Lung (tissue), 12 donors: ENCODE measurements around the gene ICAM4. TPM values are rescaled to one million over a fixed set of nuclear protein-coding genes. Genes with fewer than 3 reads are reported as not detected.
A peak's percentile ranks its signal among the peaks of the same experiment; 100 is the strongest.

ENCODE experiments used
- ATAC-seq: fragments of 200-7000 bp; cut with Tn5 transposase; one replicate; pipeline ENCODE4 v1.9.1; 2020; ENCODE audit warnings: moderate number of reproducible peaks; ENCODE audit not compliant: insufficient read depth, low FRiP score
- DNase-seq, 3 donors: peaks; one replicate each; pipeline ENCODE4 v3.0.0-alpha.2; 2013 to 2017
- H3K27ac ChIP-seq, 2 donors: one replicate each; pipeline ENCODE4 v1.5.1; 2013; ENCODE audit warnings: mild to moderate bottlenecking in 2 of 2, moderate library complexity in 2 of 2, control low read depth in 1 of 2, inconsistent platforms in 1 of 2, low read depth in 1 of 2, low read length in 1 of 2
- H3K27me3 ChIP-seq, 3 donors: one replicate each; pipeline ENCODE4 v1.5.1; 2013; ENCODE audit warnings: low read length in 2 of 3; ENCODE audit not compliant: control insufficient read depth in 3 of 3, insufficient read depth in 3 of 3
- H3K36me3 ChIP-seq, 4 donors: one replicate each; pipeline ENCODE4 v1.5.1; 2013; ENCODE audit warnings: low read length in 4 of 4, mild to moderate bottlenecking in 1 of 4, moderate library complexity in 1 of 4; ENCODE audit not compliant: control insufficient read depth in 4 of 4, insufficient read depth in 4 of 4
- H3K4me1 ChIP-seq, 5 donors: one replicate each; pipeline ENCODE4 v1.5.1; 2013; ENCODE audit warnings: low read length in 5 of 5, mild to moderate bottlenecking in 2 of 5, moderate library complexity in 1 of 5; ENCODE audit not compliant: control insufficient read depth in 5 of 5, insufficient read depth in 5 of 5
- H3K4me3 ChIP-seq: one replicate; pipeline ENCODE4 v1.5.1; 2013; ENCODE audit warnings: mild to moderate bottlenecking, control low read depth, moderate library complexity
- H3K9ac ChIP-seq, 2 donors: one replicate each; pipeline ENCODE4 v1.5.1; 2013; ENCODE audit warnings: low read length in 2 of 2, control low read depth in 1 of 2; ENCODE audit not compliant: insufficient read depth in 1 of 2
- H3K9me3 ChIP-seq, 4 donors: one replicate each; pipeline ENCODE4 v1.5.1; 2013; ENCODE audit warnings: low read length in 3 of 4, mild to moderate bottlenecking in 1 of 4, moderate library complexity in 1 of 4; ENCODE audit not compliant: control insufficient read depth in 4 of 4, insufficient read depth in 3 of 4
- WGBS, 2 donors: extraction: QIAGEN DNeasy Blood & Tissue Kit; methylation state at CpG; one replicate each; pipeline ENCODE4 v1.1.7; 2013; 5-methylcytosine and 5-hydroxymethylcytosine counted together
- polyA plus RNA-seq, 2 donors: library from polyadenylated mRNA; stranded (reverse); fragments of 200-250 nt; gene quantifications; one replicate each; pipeline ENCODE4 v1.2.1, GENCODE V29; 2013
- total RNA-seq, 2 donors: library from RNA; depleted of rRNA in 1 of 2; stranded (reverse); fragments of >200 nt in 1 of 2; gene quantifications; one replicate each; pipeline ENCODE4 v1.2.1, GENCODE V29; 2014 to 2021
- TF ChIP-seq, protein P1 (sequence below): IDR thresholded peaks from 2 replicates; pipeline ENCODE4 v1.5.1; 2012; ENCODE audit warnings: mild to moderate bottlenecking; ENCODE audit errors: control extremely low read depth, extremely low read depth
- donor health status: control.
- donor health status: control.
- donor health status: Bipolar disorder and iron deficiency.
- donor health status: healthy.
- donor health status: DM: yes; HTN: yes; CAD: no.

ICAM4 gene
- total and polyA plus RNA-seq, 4 donors: 4.6 to 38.8 (median 8.1) TPM

DNA sequence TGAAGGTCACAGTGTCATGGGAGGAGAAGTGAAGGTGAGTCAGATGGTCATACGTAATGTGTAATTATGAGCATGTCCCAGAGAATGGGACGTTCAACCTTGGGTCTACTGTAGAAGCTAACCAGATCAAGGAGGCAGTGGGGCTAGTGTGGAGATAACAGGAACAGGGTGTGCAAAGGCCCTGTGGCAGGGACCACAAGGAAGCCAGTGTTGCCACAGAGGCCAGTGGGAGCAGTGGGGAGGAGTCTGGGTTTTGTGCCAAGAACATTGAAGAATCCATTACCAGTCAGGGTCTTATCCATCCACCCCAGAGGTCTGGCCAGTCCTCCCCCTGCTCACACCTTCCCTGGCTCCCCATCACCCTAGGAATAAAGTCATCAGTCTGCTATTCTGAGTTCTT is 31.4 kb upstream of the ICAM4 start:
- no peak overlapping the region for H3K9ac ChIP-seq
- H3K27ac ChIP-seq: no peak overlapping the region
- H3K36me3 ChIP-seq: peaks cover 4 to 42% (median 20%) of the 10 kb centered on the region in 4 donors
- peaks cover 0 to 10% (median 3%) of the 10 kb centered on the region in 5 donors for H3K4me1 ChIP-seq
- TF ChIP-seq, protein P1, sequence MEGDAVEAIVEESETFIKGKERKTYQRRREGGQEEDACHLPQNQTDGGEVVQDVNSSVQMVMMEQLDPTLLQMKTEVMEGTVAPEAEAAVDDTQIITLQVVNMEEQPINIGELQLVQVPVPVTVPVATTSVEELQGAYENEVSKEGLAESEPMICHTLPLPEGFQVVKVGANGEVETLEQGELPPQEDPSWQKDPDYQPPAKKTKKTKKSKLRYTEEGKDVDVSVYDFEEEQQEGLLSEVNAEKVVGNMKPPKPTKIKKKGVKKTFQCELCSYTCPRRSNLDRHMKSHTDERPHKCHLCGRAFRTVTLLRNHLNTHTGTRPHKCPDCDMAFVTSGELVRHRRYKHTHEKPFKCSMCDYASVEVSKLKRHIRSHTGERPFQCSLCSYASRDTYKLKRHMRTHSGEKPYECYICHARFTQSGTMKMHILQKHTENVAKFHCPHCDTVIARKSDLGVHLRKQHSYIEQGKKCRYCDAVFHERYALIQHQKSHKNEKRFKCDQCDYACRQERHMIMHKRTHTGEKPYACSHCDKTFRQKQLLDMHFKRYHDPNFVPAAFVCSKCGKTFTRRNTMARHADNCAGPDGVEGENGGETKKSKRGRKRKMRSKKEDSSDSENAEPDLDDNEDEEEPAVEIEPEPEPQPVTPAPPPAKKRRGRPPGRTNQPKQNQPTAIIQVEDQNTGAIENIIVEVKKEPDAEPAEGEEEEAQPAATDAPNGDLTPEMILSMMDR: no peak
- no peak for DNase-seq
- WGBS, 2 donors: 95 to 97% methylated on average over 2 of the region's 2 CpGs
- no peak for ATAC-seq
- H3K9me3 ChIP-seq: no peaks in the 10 kb centered on the region
- no peaks in the 10 kb centered on the region for H3K27me3 ChIP-seq
- H3K4me3 ChIP-seq: no peak overlapping the region

DNA sequence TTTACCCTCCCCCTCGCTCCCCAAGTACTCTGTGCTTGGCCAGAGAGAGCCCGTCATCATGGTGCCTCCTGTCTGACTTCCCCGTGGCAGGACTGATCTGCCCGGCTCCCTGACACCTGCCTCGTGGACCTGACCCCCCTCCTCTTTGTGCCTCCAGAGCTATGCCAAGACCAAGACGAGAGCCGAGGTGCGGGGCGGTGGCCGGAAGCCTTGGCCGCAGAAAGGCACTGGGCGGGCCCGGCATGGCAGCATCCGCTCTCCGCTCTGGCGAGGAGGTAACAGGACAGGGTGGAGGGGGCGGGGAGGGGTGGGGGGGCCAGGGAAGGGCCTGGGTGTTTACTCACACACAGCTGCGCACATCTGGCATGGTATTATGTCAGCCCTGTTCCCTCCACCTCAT is 30.2 kb upstream of the ICAM4 start:
- Histone ChIP-seq H3K9me3 (no peaks in the 10 kb centered on the region), H3K36me3 (peaks cover 4 to 42% (median 20%) of the 10 kb centered on the region in 4 donors), H3K4me3 (no peak overlapping the region), H3K27ac (no peak overlapping the region), H3K4me1 (peaks cover 0 to 7% (median 3%) of the 10 kb centered on the region in 5 donors), H3K27me3 (no peaks in the 10 kb centered on the region), H3K9ac (no peak overlapping the region)
- 78 to 79% methylated on average over 15 to 18 of the region's 18 CpGs for WGBS, 2 donors
- ATAC-seq: no peak
- TF ChIP-seq, protein P1: no peak
- DNase-seq: no peak

DNA sequence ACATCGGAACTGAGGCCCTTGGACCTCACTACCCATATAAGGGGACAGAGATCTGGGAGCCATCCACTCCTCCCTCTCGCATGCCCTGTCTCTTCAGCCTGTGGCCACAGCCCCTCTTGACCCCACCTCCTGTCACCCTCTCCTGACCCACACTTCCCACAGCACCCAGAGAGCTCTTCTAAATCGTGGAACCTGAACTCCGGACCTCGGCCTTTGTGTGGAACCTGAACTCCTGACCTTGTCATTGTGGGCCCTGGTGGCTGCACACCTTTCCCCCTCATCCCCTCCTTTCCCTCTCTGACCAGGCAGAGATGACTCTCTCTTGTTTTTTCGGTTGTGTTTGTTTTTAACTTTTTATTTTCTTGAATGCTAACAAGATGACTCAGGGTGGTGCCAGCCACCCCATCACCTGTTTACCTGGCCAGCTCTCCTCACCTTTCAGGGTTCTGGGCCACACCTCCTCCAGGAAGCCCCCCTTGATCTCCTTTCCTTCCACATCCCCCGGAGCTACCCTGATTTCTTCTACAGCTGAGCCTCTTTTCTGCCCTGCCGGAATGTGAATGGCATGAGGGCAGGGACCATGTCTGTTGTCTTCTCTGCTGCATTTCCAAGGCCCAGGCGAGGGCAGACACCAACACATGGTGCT is 29.7 kb upstream of the ICAM4 start:
- WGBS, 2 donors: 83 to 92% methylated on average over 9 of the region's 9 CpGs

More for the DNA sequence above, 29.7 kb upstream of the ICAM4 start:
- H3K27ac ChIP-seq: peak overlapping the region in 1 of 2 donors; percentile 18
- ATAC-seq (no peak), DNase-seq (no peak)
- TF ChIP-seq, protein P1: no peak
- peaks cover 0 to 7% (median 3%) of the 10 kb centered on the region in 5 donors for H3K4me1 ChIP-seq
- peaks cover 4 to 38% (median 20%) of the 10 kb centered on the region in 4 donors for H3K36me3 ChIP-seq
- no peaks in the 10 kb centered on the region for H3K9me3 ChIP-seq
- H3K9ac ChIP-seq: no peak overlapping the region
- H3K4me3 ChIP-seq: no peak overlapping the region
- no peaks in the 10 kb centered on the region for H3K27me3 ChIP-seq
